CD4-positive, alpha-beta T cell treated with Interleukin-6 at 100 ng/mL for 8 hours (primary cell): Measurements from ENCODE around the gene RYR2.
"Not testable (repeated sequence)": the region's sequence is repeated elsewhere in the genome, so short reads cannot be mapped to it uniquely, and the experiment has no call there.

Experiments
- DNase-seq: peaks from one replicate; pipeline ENCODE4 v3.0.0-alpha.2; 2020; ENCODE audit warnings: mixed read lengths, low spot score

RYR2 gene

DNA sequence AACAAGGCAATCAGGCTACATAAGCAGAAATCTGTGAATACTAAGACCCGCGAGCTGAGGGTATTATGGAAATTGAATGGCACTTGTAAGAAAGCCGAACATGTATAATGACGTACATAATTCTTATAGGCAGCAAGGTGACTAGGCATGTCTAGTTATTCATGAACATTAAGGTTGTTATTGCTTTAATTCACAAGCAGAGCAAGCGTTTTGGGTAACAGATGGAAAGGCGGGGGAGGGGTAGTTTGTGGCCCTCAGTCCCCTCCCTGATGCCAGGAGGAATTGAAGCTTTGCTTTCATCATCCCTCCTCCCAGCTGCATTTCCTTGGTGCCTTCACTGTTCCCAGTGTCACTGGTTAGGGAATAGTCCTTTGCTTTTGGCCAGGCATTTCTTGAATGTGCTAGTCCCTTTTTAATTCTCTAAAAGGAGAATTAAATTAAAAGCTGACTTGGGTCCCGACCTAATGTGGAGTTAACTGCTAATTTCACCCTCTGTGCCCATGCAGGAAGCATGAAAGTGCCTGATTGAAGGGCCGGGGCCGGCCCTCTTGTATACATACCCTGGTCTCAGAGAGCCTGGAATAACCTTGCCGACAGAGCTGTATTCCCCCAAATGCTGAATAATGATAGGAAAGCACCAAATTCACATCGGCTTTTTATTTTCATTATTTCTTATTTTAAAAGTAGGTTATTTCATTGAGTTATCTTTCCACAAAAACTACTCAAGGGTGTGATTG is 42.5 kb downstream of the RYR2 start:
- DNase-seq = no peak

DNA sequence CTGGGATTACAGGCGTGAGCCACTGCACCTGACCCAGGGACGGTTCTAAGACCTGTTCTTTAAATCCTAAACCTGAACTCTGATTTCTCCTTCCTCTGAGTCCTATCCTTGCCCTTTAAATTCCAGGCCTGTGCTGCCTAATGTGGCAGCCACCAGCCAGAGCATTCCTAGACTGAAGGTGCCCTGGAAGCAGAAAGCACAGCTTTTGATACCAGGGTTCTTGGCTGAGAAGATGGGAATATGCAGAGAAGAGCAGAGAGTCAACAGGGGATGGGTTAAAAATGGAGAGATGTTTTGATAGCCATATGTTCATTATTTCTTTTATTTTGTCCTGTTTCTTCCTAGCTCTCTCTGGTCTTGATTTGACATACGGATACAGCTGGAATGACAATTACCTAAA is 49.7 kb downstream of the RYR2 start:
- no peak for DNase-seq

DNA sequence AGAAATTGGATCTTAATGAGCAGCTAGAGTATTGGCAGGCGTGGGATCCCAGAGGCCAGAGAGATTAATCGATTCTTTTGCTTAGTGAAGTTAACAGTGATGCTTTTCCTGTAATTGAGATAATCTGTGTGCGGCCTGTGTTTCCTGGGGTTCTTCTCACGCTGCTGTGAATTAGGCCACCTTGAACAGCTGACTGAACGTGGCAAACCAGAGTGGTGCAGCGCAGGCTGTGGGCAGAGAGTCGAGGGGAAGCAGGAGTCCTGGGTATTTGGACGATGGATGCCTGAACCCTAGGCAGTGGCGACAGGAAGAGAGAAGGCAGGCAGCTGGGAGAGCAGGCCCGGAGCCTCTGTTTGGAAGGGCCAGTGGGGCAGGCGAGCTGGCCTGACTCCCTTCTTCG is 51.7 kb downstream of the RYR2 start:
- no peak for DNase-seq

DNA sequence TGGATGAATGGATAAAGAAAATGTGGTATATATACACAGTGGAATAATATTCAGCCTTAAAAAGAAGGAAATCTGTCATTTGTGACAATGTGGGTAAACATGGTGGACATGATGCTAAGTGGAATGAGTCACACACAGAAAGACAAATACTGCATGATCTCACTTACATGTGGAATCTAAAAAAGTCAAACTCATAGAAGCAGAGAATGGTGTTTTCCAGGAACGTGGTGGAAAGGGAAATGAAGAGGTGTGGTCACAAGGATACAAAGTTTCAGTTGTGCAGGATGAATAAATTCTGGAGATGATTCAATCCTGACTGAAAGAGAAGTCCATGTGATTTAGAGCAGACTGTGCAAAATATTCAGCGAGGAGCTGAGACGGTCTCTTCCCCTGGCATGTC is 56.6 kb downstream of the RYR2 start:
- DNase-seq = no peak

DNA sequence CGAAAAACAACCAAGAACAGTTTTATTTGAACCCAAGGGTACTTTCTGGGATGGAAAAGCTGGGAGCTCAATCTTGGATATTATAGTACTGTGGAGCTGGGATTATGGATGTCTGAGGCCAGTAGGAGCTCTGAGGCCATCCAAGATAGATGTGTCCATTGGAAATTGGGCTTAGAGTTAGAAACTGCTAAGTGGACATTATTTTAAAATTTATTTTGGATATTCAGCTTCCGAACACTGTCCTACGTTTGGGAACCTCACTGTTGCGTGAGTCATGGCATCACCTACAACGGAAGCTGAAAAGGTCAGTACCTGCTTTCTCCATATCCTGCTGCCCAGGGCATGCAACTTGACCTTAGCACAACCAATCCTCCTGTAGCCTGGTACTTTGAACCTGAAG is 61.0 kb downstream of the RYR2 start:
- DNase-seq = no peak

DNA sequence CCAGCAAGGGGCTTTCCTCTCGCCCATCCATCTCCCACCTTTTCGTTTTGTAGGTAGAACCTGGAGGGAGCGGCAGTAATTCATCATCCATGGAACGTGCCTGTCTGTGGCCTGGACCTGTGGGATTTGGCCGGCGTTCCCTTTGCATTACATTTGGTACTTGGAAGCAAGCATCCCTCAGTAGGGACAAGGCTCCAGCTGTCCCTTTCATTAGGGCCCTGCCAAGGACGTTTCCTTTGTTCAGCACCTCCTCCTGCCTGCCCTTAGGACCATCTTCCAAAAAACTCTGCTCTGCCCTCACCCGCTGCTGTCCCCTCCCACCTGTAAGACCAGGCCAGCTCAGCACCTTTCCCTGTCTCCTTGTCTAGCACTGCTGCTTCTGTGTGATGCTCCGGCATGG is 62.1 kb downstream of the RYR2 start:
- DNase-seq = no peak

DNA sequence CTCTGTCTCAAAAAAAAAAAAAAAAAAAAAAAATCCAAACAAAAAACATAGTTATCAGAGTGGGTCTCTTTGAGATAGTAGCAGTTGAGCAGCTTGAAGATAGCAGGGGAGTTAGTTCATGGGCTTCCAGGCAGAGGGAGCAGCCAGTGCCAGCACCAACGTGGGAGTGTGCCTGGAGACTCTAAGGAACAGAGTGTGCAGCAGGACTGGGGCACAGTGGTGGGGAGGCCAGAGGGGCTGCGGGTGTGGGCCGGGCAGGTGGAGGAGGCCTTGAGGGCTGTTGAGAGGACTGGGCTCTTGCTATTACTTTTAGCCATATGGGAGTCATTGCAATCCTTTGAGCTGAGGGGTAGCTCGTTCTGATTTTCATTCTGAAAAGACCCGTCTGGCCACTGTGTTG is 63.8 kb downstream of the RYR2 start:
- DNase-seq = no peak

DNA sequence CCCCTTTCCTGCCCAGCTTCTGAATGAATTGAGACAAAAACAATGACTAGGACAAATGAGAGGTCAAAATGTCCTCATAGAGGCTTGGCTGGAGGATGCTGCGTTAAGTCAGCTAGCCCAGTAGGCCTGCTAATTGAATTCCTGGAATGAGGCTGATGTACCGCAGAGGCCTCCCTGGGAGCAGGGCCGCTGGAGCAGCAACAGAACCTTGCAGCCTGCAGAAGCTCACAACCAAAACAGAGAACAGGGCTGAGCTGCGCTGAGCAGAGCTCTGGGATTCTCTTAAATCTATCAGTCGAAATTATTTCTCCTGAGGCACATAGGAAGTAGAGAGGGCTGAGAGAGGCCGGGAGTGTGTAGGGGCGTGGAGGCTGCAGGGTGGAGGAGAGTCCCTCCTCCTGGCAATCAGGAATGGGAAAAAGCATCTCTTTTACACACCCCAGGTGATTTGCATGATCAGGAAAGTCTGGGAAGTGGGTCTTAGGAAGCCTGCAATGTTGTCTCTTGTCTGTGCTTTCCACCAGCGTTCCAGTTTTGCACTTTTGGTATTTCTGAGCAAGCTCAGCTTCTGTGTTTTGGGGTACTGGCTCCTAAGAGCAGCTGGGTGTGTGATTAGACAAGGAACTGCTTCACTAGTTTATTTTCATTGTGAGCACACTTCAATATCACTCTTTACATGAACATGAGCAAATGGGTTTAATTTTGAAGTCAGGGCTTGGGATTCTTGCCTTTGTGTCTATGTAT is 66.5 kb downstream of the RYR2 start:
- no peak for DNase-seq

DNA sequence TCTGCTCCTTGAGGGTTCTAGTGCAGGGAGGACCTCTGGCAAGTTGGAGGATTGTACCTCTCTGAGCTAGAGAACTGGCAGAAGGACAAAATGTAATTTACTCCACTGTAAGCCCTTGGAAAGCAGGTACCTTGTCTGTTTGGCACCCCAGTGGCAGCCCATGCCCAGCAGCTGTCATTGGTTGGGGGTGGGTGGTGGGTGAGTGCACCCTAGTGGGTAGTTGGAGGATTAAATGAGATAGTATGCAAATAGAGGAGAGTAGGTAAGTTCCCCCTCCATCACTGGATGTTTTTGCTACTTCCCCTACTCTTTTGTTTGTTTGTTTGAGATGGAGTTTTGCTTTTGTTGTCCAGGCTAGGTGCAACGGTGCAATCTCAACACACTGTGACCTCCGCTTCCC is 69.8 kb downstream of the RYR2 start:
- DNase-seq = no peak

DNA sequence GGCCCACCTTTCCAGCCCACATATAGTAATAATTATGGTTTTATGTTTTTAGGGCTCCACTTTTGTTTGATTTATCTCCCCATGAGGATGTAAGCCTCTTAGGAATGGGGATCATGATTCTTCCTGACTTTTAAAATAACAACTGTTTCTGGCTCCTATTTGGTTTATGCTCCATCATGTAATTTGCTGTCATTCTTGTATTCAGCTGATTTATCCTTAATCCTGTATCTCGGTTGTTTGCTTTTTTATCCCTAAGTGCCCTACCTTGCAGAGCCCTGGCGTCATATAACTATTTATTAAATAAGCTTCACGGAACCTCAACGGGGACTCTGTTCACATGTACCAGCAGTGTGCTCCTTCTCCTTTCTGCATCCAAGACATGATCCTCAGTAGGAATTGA is 70.7 kb downstream of the RYR2 start:
- no peak for DNase-seq

DNA sequence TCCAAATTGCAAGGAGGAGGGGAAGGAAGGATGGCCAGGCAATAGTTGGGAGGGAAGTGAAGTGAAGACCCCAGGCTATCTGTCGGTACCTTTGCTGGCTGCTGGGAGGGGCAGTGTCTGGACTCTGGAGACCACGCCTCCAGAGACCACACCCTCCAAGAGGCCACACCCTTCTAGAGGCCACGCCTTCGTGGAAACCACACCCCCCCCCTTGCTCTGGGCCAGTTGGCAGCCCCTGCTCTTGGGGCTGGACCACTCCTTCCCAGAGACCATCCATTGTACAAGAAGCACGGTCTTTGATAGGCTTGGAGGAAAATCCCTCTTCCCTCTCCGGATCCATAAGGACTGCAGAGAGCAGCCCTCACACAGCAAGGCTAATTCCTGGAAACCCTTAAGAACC is 73.1 kb downstream of the RYR2 start:
- no peak for DNase-seq

DNA sequence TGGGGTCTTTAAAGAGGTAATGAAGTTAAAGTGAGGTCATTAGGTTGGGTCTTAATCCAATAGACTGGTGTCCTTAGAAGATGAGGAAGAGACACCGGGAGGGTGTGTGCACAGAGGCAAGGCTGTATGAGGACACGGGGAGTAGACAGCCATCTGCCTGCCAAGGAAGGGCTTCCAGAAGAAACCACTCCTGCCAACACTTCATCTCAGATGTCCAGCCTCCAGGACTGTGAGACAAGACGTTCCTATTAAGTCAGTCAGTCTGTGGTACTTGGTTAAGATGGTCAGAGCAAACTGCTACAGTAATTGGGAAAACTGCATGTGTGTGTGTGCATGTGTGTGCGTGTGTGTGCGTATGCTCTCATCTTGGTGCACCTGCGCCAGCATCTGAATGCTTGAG is 77.1 kb downstream of the RYR2 start:
- no peak for DNase-seq

DNA sequence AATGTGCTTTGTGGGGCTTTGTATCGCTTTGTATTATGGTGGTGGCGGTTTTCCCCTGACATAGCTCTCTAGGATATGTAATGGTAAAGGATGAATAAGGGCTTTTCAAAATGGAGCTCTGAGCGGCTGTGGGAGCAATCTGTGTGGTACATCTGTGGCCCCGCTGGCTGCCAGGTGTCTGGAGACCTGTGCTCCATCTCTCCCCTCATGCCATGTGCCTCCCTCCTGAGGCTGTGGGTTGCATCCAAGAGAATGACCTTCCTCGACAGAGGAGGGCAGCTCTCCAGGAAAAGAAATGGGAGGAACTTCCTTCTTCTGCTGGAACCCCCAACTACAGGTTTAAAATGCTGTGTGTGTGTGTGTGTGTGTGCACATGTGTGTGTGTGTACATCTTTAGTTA is 78.7 kb downstream of the RYR2 start:
- DNase-seq = no peak

DNA sequence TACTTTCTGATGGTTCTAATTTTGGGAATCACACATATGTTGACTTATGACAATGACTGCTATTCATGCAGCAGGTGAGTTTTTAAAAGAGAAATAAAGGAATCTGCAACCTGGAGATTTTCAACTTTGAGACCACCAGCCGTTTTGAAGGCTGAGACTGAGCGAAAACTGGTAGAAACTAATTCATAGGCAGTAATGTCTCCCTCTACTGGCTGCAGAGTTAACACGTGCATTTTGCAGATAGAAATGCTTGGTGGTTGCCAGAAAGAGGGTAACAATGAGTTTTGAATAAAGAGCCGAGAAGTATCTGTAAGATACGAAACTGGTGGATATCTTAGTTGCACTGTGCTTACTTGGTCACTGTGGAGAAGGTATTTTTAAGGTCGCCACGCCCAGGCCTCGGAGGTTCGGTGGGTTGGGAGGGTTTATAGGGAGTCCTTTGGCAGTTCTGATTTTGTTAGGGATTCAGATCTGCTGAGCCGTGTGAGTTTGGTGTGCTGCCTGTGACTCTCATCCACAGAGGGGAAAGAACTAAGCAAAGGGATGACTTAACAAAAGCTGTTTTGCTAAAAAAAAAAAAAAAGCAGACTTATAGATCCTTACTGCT is 83.0 kb downstream of the RYR2 start:
- DNase-seq = no peak

DNA sequence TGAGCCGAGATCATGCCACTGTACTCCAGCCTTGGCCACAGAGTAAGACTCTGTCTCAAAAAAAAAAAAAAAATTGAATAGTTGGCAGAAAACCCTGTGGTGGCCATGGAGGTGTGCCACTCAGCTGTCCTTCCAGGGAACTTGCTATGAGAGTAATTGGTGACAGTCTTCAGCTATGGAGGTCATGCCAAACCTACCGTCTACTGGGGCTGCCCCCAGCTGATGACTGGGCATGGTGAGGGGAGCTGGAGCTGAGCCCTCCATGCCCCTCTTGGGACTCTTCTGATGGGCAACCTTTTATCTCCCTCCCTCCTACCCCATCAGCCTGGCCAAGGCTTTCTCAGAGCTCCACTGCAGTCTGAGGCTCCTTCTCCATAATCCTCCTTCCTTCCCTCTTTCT is 84.2 kb downstream of the RYR2 start:
- no peak for DNase-seq

DNA sequence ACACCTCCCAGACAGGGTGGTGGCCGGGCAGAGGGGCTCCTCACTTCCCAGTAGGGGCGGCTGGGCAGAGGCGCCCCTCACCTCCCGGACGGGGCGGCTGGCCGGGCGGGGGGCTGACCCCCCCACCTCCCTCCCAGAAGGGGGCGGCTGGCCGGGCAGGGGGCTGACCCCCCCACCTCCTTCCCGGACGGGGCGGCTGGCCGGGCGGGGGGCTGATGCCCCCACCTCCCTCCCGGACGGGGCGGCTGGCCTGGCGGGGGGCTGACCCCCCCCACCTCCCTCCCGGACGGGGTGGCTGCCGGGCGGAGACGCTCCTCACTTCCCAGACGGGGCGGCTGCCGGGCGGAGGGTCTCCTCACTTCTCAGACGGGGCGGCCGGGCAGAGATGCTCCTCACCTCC is 85.3 kb downstream of the RYR2 start:
- not testable (repeated sequence) for DNase-seq

DNA sequence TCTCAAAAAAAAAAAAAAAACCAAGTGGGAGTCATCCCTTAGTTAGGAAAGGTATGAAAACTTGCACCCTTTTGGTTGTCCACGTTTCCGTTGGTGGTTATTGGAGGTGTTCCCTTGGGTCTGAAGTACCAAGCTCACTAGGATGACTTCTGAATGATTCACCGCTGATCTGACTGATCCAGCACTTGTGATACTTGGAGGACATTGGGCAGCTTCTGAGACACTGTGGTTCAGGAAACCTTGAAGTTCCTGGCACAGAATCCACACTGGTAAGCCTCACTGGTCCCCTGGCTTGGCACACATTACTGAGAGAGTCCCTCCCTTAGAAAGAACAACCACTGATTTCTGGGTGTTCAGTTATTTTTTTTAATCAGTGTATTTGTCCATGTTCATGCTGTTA is 91.9 kb downstream of the RYR2 start:
- no peak for DNase-seq

DNA sequence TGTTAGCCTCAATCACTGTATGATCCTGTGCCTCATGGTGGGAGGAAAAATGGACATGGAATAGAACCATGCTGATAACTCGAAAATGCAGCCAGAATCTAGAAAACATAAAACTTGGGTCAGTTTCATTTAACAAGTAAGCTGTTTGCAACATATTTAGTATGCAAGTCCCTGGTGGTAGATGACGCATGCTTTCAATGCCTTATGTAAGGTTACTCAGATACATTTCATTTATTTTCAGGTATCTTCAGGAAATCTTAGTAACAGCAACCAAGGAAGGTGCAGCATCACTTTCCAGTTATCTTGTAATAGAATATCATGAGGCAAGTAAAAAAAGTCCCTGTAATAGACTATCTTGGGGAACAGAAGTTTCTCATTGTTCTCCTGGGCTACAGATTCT is 92.9 kb downstream of the RYR2 start:
- no peak for DNase-seq

DNA sequence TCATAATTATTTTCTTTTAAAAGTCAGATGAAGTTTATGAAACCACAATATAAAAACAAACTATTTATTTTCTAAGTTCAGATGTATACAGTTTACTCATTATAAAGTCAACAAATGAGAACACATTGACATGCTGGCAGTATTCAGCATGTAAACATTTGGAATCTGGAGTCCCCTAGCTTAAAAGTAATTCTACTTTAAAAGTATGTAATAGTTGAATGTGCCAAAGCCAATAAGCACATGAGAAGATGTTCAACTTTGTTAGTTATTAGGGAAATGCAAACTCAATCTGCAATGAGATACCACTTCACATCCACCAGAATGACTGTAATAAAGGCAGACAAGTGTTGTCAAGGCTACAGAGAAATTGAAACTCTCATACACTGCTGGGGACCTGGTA is 96.6 kb downstream of the RYR2 start:
- DNase-seq = no peak

DNA sequence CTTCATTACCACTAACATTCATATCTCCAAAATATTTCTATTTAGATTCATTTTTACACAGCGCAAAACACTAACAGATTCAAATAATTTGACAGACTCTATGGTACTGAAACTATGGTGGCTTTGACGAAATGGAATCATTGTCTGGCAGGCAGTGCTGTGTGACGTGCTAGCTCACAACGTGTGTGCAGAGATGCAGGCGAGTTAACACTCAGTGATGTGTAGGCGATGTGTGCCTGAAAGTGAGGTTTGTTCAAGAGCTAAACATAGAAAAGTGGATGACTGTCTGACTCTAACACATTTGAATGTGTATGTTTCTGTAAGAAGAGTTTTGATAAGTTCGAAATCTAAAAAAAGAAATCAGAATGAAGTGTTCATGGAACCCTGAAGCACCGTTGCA is 97.7 kb downstream of the RYR2 start:
- DNase-seq = no peak

DNA sequence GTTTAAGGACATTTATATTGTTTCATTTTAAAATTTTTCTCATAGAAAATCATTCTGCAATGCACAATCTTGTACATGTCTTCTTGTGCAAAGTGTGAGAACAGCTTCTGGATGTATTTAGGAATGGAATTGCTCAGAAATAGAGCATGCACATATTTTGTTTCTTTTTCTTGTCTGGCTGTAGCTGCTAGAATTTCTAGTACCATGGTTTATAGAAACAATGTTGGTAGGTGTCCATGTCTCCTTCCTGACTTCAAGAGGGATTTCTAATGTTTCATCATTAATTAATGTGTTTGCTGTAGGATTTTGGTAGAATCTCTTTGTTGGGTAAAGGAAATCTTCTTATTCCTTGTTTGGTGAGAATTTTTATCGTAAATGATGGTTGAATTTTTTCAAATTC is 99.0 kb downstream of the RYR2 start:
- no peak for DNase-seq

DNA sequence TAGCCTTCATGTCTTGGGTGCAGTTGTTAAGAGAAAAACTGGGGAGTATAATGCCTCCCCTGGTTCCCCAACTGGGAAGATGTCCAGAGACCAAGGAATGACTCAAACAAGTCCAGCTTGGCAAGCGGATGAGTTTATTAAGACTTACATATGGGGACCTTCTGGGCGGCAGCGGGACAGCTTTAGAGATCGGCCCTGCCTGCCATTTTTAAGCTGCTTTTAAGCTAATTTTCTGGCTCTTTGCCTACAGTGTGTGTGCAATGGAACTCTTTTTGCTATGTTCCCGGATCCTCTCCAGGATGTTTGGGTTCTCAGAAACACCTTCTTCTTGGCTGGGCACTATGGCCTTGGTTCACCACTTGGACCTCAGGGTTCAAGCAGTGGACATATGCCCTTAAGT is 99.5 kb downstream of the RYR2 start:
- no peak for DNase-seq

DNA sequence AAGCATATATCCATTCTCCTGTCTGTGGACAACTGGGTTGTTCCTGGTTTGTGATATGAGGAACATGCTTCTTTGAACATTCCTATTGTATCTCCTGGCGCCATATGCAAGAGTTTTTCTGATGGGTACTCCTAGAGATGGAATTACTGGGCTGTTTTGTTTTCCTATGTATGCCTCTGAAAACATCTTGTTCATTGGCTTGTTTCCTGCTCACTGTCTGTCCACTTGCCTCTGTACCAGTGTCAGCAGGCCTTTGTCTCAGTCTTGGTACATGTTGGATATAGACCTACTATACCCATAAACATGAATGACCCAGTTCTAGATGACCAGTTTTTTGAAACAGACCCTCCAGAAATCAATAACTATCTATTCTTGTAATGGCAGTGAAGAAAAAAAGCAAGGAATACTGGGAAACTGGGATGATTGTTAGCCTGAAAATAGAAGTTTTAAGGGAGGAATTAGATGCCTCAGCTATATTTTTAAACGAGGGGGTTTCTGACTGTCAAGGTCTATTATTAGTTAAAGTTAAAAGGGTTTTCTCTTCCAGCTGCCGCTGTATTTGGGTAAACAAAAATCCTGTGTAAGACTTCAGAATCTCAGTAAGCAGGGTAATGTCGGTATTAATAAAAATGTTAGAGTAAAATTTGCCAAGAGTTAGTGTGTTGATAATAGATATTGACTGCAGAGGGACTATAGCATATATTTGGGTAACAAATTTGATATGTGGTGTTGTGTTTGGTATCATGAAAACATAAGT is 103.6 kb downstream of the RYR2 start:
- DNase-seq = no peak
